ENCODE results near the gene GNA14.
"Not testable (repeated sequence)": the region's sequence is repeated elsewhere in the genome, so short reads cannot be mapped to it uniquely, and the experiment has no call there.

Gene GNA14

GRCh38 chr9:77442436-77442835 lies 205.7 kb downstream of the GNA14 start:
- Histone ChIP-seq H3K27ac (ENCODE audit: low read depth, low read length) (no peak overlapping the region), H3K27me3 (ENCODE audit: insufficient read depth, low read length) (no peaks in the 10 kb centered on the region), H2AFZ (ENCODE audit: insufficient read depth, low read length, poor library complexity) (no peak overlapping the region), H2BK5ac (ENCODE audit: low read depth, low read length, poor library complexity) (no peak overlapping the region), H2BK120ac (ENCODE audit: insufficient read depth, low read length, poor library complexity) (no peak overlapping the region), H2AK5ac (ENCODE audit: low read length) (no peak overlapping the region), H3K79me1 (ENCODE audit: low read length) (no peaks in the 10 kb centered on the region), H3K36me3 (ENCODE audit: control insufficient read depth in 1 of 2, insufficient read depth in 2 of 2, low read length in 2 of 2) (no peaks in the 10 kb centered on the region), H4K8ac (ENCODE audit: low read depth, low read length) (no peak overlapping the region), H4K91ac (ENCODE audit: low read depth, low read length) (no peak overlapping the region), H3K14ac (ENCODE audit: low read length) (no peak overlapping the region), H3K9ac (ENCODE audit: low read length) (no peak overlapping the region), H3K9me3 (ENCODE audit: insufficient read depth, low read depth, low read length) (no peaks in the 10 kb centered on the region), H3K79me2 (ENCODE audit: control insufficient read depth, insufficient read depth, low read length, poor library complexity) (no peaks in the 10 kb centered on the region), H3K18ac (ENCODE audit: low read length) (no peak overlapping the region), H4K12ac (ENCODE audit: low read depth, low read length) (no peak overlapping the region), H3K4ac (ENCODE audit: low read depth, low read length) (no peak overlapping the region), H3K4me2 (ENCODE audit: low read length) (no peak overlapping the region), H2BK12ac (ENCODE audit: low read length) (no peak overlapping the region), H3K4me3 (ENCODE audit: low read depth, low read length) (no peak overlapping the region), H3K4me1 (ENCODE audit: control insufficient read depth in 1 of 2, insufficient read depth in 2 of 2, low read length in 2 of 2) (no peaks in the 10 kb centered on the region), H3K23ac (ENCODE audit: low read length) (no peak overlapping the region)
- WGBS (ENCODE audit: extremely low coverage, insufficient coverage, insufficient read length), result no CpG with 5 or more reads among the region's 1 CpG
- DNase-seq, result peak in 1 of 2 donors; percentile 61

- not testable (repeated sequence) for H3K4me2 ChIP-seq (ENCODE audit: low read length); H3K4ac ChIP-seq (ENCODE audit: low read depth, low read length); H4K91ac ChIP-seq (ENCODE audit: low read depth, low read length); DNase-seq; H3K36me3 ChIP-seq (ENCODE audit: control insufficient read depth in 1 of 2, insufficient read depth in 2 of 2, low read length in 2 of 2); H2BK120ac ChIP-seq (ENCODE audit: insufficient read depth, low read length, poor library complexity); H2BK5ac ChIP-seq (ENCODE audit: low read depth, low read length, poor library complexity); H3K79me2 ChIP-seq (ENCODE audit: control insufficient read depth, insufficient read depth, low read length, poor library complexity); H2AFZ ChIP-seq (ENCODE audit: insufficient read depth, low read length, poor library complexity); H3K4me3 ChIP-seq (ENCODE audit: low read depth, low read length); H2AK5ac ChIP-seq (ENCODE audit: low read length); H3K27ac ChIP-seq (ENCODE audit: low read depth, low read length); H3K14ac ChIP-seq (ENCODE audit: low read length); H3K9ac ChIP-seq (ENCODE audit: low read length); H3K23ac ChIP-seq (ENCODE audit: low read length); H3K27me3 ChIP-seq (ENCODE audit: insufficient read depth, low read length); H2BK12ac ChIP-seq (ENCODE audit: low read length); H4K8ac ChIP-seq (ENCODE audit: low read depth, low read length); H3K18ac ChIP-seq (ENCODE audit: low read length); H3K79me1 ChIP-seq (ENCODE audit: low read length); H3K9me3 ChIP-seq (ENCODE audit: insufficient read depth, low read depth, low read length); H3K4me1 ChIP-seq (ENCODE audit: control insufficient read depth in 1 of 2, insufficient read depth in 2 of 2, low read length in 2 of 2); H4K12ac ChIP-seq (ENCODE audit: low read depth, low read length)
- WGBS (ENCODE audit: extremely low coverage, insufficient coverage, insufficient read length), result no CpG with 5 or more reads among the region's 7 CpGs
These were observed 207.0 kb downstream of the GNA14 start for GRCh38 chr9:77441124-77441523.

GRCh38 chr9:77440057-77440456 lies 208.1 kb downstream of the GNA14 start:
- Histone ChIP-seq H3K27me3 (ENCODE audit: insufficient read depth, low read length) (no peaks in the 10 kb centered on the region), H2BK5ac (ENCODE audit: low read depth, low read length, poor library complexity) (no peak overlapping the region), H3K9ac (ENCODE audit: low read length) (no peak overlapping the region), H3K27ac (ENCODE audit: low read depth, low read length) (no peak overlapping the region), H3K14ac (ENCODE audit: low read length) (no peak overlapping the region), H3K23ac (ENCODE audit: low read length) (no peak overlapping the region), H3K4me2 (ENCODE audit: low read length) (no peak overlapping the region), H3K79me2 (ENCODE audit: control insufficient read depth, insufficient read depth, low read length, poor library complexity) (no peaks in the 10 kb centered on the region), H4K12ac (ENCODE audit: low read depth, low read length) (peak overlapping the region; percentile 64), H3K36me3 (ENCODE audit: control insufficient read depth in 1 of 2, insufficient read depth in 2 of 2, low read length in 2 of 2) (no peaks in the 10 kb centered on the region), H4K8ac (ENCODE audit: low read depth, low read length) (no peak overlapping the region), H3K18ac (ENCODE audit: low read length) (no peak overlapping the region), H2AFZ (ENCODE audit: insufficient read depth, low read length, poor library complexity) (peak overlapping the region; percentile 52), H3K4ac (ENCODE audit: low read depth, low read length) (no peak overlapping the region), H2BK12ac (ENCODE audit: low read length) (no peak overlapping the region), H3K4me1 (ENCODE audit: control insufficient read depth in 1 of 2, insufficient read depth in 2 of 2, low read length in 2 of 2) (no peaks in the 10 kb centered on the region), H4K91ac (ENCODE audit: low read depth, low read length) (no peak overlapping the region), H2AK5ac (ENCODE audit: low read length) (no peak overlapping the region), H3K79me1 (ENCODE audit: low read length) (no peaks in the 10 kb centered on the region), H3K4me3 (ENCODE audit: low read depth, low read length) (no peak overlapping the region), H2BK120ac (ENCODE audit: insufficient read depth, low read length, poor library complexity) (no peak overlapping the region), H3K9me3 (ENCODE audit: insufficient read depth, low read depth, low read length) (no peaks in the 10 kb centered on the region)
- no peak for DNase-seq
- no CpG with 5 or more reads among the region's 10 CpGs for WGBS (ENCODE audit: extremely low coverage, insufficient coverage, insufficient read length)

GRCh38 chr9:77438653-77439052 lies 209.5 kb downstream of the GNA14 start:
- H4K8ac ChIP-seq (ENCODE audit: low read depth, low read length), result no peak overlapping the region
- H3K14ac ChIP-seq (ENCODE audit: low read length), result no peak overlapping the region
- H2AFZ ChIP-seq (ENCODE audit: insufficient read depth, low read length, poor library complexity), result no peak overlapping the region
- H4K12ac ChIP-seq (ENCODE audit: low read depth, low read length), result no peak overlapping the region
- H3K4me1 ChIP-seq (ENCODE audit: control insufficient read depth in 1 of 2, insufficient read depth in 2 of 2, low read length in 2 of 2), result no peaks in the 10 kb centered on the region
- H3K79me1 ChIP-seq (ENCODE audit: low read length), result no peaks in the 10 kb centered on the region
- no peak for DNase-seq
- no peak overlapping the region for H2BK12ac ChIP-seq (ENCODE audit: low read length)
- H3K4me2 ChIP-seq (ENCODE audit: low read length), result no peak overlapping the region
- no peaks in the 10 kb centered on the region for H3K79me2 ChIP-seq (ENCODE audit: control insufficient read depth, insufficient read depth, low read length, poor library complexity)
- no peaks in the 10 kb centered on the region for H3K36me3 ChIP-seq (ENCODE audit: control insufficient read depth in 1 of 2, insufficient read depth in 2 of 2, low read length in 2 of 2)
- no CpG with 5 or more reads among the region's 3 CpGs for WGBS (ENCODE audit: extremely low coverage, insufficient coverage, insufficient read length)
- H2BK120ac ChIP-seq (ENCODE audit: insufficient read depth, low read length, poor library complexity), result no peak overlapping the region
- H2AK5ac ChIP-seq (ENCODE audit: low read length), result no peak overlapping the region
- no peak overlapping the region for H3K9ac ChIP-seq (ENCODE audit: low read length)
- no peak overlapping the region for H3K23ac ChIP-seq (ENCODE audit: low read length)
- no peak overlapping the region for H3K4me3 ChIP-seq (ENCODE audit: low read depth, low read length)
- no peaks in the 10 kb centered on the region for H3K9me3 ChIP-seq (ENCODE audit: insufficient read depth, low read depth, low read length)
- no peak overlapping the region for H3K4ac ChIP-seq (ENCODE audit: low read depth, low read length)
- no peak overlapping the region for H3K27ac ChIP-seq (ENCODE audit: low read depth, low read length)
- H3K27me3 ChIP-seq (ENCODE audit: insufficient read depth, low read length), result no peaks in the 10 kb centered on the region
- H3K18ac ChIP-seq (ENCODE audit: low read length), result no peak overlapping the region
- no peak overlapping the region for H2BK5ac ChIP-seq (ENCODE audit: low read depth, low read length, poor library complexity)
- no peak overlapping the region for H4K91ac ChIP-seq (ENCODE audit: low read depth, low read length)

Data from trophoblast cell (in vitro differentiated cells and primary cell).